Mesendoderm (in vitro differentiated cells): Measurements from ENCODE around the gene PGAM2.
"Not testable (repeated sequence)": the region's sequence is repeated elsewhere in the genome, so short reads cannot be mapped to it uniquely, and the experiment has no call there.

Experiments used
- DNase-seq: peaks from one replicate; pipeline ENCODE4 v3.0.0; 2013
- H2AK5ac ChIP-seq: 2 replicates; pipeline ENCODE4 v1.6.1; 2013; ENCODE audit warnings: low read length, inconsistent platforms
- H2BK120ac ChIP-seq: 2 replicates; pipeline ENCODE4 v1.6.1; 2013; ENCODE audit warnings: low read depth, mild to moderate bottlenecking, low read length, moderate library complexity, mixed read lengths
- H2BK15ac ChIP-seq: replicated peaks from 2 replicates; pipeline ENCODE4 v1.6.1; 2013; ENCODE audit warnings: low read depth, mild to moderate bottlenecking, moderate library complexity
- H2BK5ac ChIP-seq: 2 replicates; pipeline ENCODE4 v1.6.1; 2013; ENCODE audit warnings: low read length, inconsistent platforms
- H3K18ac ChIP-seq: 2 replicates; pipeline ENCODE4 v1.6.1; 2013; ENCODE audit warnings: mild to moderate bottlenecking, low read length, mixed read lengths
- H3K23ac ChIP-seq: one replicate; pipeline ENCODE4 v1.6.1; 2013; ENCODE audit warnings: low read length
- H3K27ac ChIP-seq: 2 replicates; pipeline ENCODE4 v1.5.1; 2013; ENCODE audit warnings: low read depth, mild to moderate bottlenecking, inconsistent platforms, low read length, moderate library complexity
- H3K27me3 ChIP-seq: 2 replicates; pipeline ENCODE4 v1.6.1; 2013; ENCODE audit warnings: low read length, control low read depth, mild to moderate bottlenecking, inconsistent platforms; ENCODE audit not compliant: insufficient read depth, poor library complexity
- H3K36me3 ChIP-seq: 2 replicates; pipeline ENCODE4 v1.6.1; 2013; ENCODE audit warnings: low read length, inconsistent platforms; ENCODE audit not compliant: control insufficient read depth, insufficient read depth
- H3K4ac ChIP-seq: one replicate; pipeline ENCODE4 v1.6.1; 2013; ENCODE audit warnings: low read depth, mild to moderate bottlenecking, low read length, moderate library complexity
- H3K4me1 ChIP-seq: 2 replicates; pipeline ENCODE4 v1.6.1; 2013; ENCODE audit warnings: low read depth, low read length, inconsistent platforms; ENCODE audit not compliant: control insufficient read depth
- H3K4me2 ChIP-seq: 2 replicates; pipeline ENCODE4 v1.6.1; 2013; ENCODE audit warnings: low read length
- H3K4me3 ChIP-seq: 2 replicates; pipeline ENCODE4 v1.5.1; 2013; ENCODE audit warnings: mild to moderate bottlenecking, low read length
- H3K56ac ChIP-seq: one replicate; pipeline ENCODE4 v1.6.1; 2013; ENCODE audit warnings: low read length
- H3K79me1 ChIP-seq: 2 replicates; pipeline ENCODE4 v1.6.1; 2013; ENCODE audit warnings: low read length, inconsistent platforms
- H3K79me2 ChIP-seq: 2 replicates; pipeline ENCODE4 v1.6.1; 2013; ENCODE audit warnings: mild to moderate bottlenecking, low read length; ENCODE audit not compliant: control insufficient read depth, insufficient read depth
- H3K9ac ChIP-seq: 2 replicates; pipeline ENCODE4 v1.6.1; 2013; ENCODE audit warnings: low read length, inconsistent platforms
- H4K5ac ChIP-seq: one replicate; pipeline ENCODE4 v1.6.1; 2013; ENCODE audit warnings: low read length
- H4K8ac ChIP-seq: one replicate; pipeline ENCODE4 v1.6.1; 2013; ENCODE audit warnings: low read depth, mild to moderate bottlenecking, control low read depth, low read length, moderate library complexity
- WGBS: extraction: QIAGEN DNeasy Blood & Tissue Kit; methylation state at CpG from one replicate; pipeline ENCODE4 v1.1.7; 2013; ENCODE audit warnings: low lambda C conversion rate, missing lambda C conversion rate; ENCODE audit not compliant: insufficient coverage; ENCODE audit errors: extremely low coverage; 5-methylcytosine and 5-hydroxymethylcytosine counted together

PGAM2 gene

DNA sequence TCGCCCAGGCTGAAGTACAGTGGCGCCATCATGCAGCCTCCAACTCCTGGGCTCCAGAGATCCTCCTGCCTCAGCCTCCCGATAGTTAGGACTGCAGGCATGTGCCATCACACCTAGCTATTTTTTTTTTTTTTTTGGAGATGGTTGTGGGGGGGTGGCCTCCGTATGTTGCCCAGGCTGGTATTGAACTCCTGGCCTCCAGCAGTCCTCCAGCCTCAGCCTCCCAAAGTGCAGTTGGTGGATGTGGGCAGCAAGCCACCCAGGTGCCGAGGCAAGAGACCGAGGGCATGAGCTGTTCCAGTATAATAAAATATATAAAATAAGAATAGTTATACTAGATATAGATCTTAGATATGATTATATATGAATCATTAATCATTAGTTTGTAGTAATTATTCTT lies 45.5 kb downstream of the PGAM2 start:
- not testable (repeated sequence) for H3K27ac ChIP-seq, H3K4ac ChIP-seq, H3K18ac ChIP-seq, H3K79me2 ChIP-seq, H2AK5ac ChIP-seq, H4K5ac ChIP-seq, H2BK5ac ChIP-seq, H3K4me1 ChIP-seq, H3K23ac ChIP-seq, H3K9ac ChIP-seq, H2BK120ac ChIP-seq, H3K36me3 ChIP-seq, H3K4me3 ChIP-seq, H4K8ac ChIP-seq, H3K79me1 ChIP-seq, H3K27me3 ChIP-seq, H2BK15ac ChIP-seq, DNase-seq, H3K56ac ChIP-seq, H3K4me2 ChIP-seq
- no CpG with 5 or more reads among the region's 6 CpGs for WGBS

DNA sequence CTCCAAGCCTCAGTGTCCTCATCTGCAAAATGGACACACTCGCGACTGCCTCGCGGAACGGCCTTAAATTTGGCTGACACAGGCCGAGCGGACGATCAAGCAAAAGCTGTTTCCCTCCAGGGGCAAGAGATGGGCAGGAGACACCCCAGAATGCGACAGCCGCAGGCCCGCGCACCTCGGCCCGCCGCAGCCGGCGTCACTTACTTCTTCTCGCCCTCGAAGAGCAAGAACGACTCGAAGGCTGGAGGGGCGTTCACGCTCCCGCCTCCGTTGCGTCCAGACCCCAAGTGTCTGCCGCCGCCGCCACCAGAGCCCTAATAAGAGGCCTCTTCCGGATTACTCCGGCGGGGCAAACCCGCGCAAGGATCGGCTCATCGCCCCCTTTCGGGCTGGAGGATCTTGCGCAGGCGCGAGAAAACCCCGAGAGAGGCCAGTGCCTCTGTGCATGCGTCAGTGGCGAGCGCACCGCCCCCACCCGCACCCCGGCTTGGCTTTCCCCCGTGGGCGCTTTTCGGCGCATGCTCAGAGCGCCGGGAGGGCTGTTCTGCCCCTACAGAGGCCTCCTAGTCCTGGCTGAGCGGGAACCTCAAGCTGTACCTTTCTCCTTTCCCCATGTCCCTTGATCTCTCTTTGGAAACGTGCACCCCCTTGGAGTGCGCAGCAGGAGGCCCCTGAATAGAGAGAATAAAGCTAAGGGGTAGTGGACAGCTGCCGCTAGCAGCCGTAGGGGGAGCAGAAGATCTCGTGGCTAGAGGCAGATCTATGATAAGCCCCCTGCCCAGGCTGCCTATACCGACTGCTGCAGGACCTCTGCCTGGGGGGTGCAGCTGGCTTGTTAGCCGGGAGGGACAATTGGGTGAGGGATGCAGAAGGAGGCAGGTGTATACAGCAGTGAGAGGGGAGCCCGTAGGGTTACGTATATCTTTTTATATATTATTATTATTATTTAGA lies 46.2 kb downstream of the PGAM2 start:
- H3K79me1 ChIP-seq, H3K79me2 ChIP-seq, H2BK5ac ChIP-seq, H3K27ac ChIP-seq, H4K8ac ChIP-seq, H2BK15ac ChIP-seq, H3K4ac ChIP-seq, H2AK5ac ChIP-seq, H4K5ac ChIP-seq, H3K23ac ChIP-seq, H3K36me3 ChIP-seq, H3K18ac ChIP-seq, H3K4me1 ChIP-seq, H3K4me2 ChIP-seq, H3K27me3 ChIP-seq, H2BK120ac ChIP-seq: not testable (repeated sequence)
- peak overlapping the region; percentile 84 for H3K56ac ChIP-seq
- peak overlapping the region; percentile 74 for H3K9ac ChIP-seq
- DNase-seq, result peak; percentile 96
- H3K4me3 ChIP-seq, result peak overlapping the region; percentile 74
- no CpG with 5 or more reads among the region's 63 CpGs for WGBS

DNA sequence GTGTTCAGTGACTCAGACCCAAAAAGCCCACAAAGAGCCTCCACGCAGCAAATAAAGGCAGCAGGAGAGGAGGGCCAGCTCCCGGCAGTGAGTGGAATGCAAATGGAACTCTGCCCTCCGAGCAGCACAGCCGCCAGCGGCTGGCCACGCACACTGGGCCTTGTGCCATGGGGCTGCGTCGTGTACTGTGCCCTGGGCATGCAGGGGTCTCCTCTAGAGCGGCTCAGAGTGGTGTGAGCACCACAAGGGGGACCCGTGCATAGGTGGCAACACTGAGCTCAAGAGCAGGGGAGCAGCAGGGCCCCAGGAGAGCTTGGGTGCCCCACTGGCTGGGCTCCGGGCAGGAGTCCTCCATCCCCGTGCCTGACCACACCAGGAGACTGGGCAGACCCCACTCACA lies 50.3 kb downstream of the PGAM2 start:
- not testable (repeated sequence) for H3K36me3 ChIP-seq, H2BK120ac ChIP-seq, H3K4me3 ChIP-seq, H3K4ac ChIP-seq, H2BK5ac ChIP-seq, DNase-seq, H3K79me1 ChIP-seq, H2BK15ac ChIP-seq, H3K9ac ChIP-seq, H4K5ac ChIP-seq, H3K23ac ChIP-seq, H3K4me1 ChIP-seq, H3K27me3 ChIP-seq, H3K18ac ChIP-seq, H3K79me2 ChIP-seq, H2AK5ac ChIP-seq, H4K8ac ChIP-seq, H3K56ac ChIP-seq, H3K4me2 ChIP-seq, H3K27ac ChIP-seq
- no CpG with 5 or more reads among the region's 12 CpGs for WGBS
